Superior temporal gyrus (tissue), 1 donor: ENCODE measurements around the gene KREMEN1.
"Not testable (repeated sequence)": the region's sequence is repeated elsewhere in the genome, so short reads cannot be mapped to it uniquely, and the experiment has no call there.

Experiments used
- DNase-seq: peaks from one replicate; pipeline ENCODE4 v3.0.0-alpha.2; 2016; ENCODE audit errors: extremely low spot score

KREMEN1 gene

GRCh38 chr22:29078036-29078868 lies 5.4 kb downstream of the KREMEN1 start:
- no peak for DNase-seq

DNA sequence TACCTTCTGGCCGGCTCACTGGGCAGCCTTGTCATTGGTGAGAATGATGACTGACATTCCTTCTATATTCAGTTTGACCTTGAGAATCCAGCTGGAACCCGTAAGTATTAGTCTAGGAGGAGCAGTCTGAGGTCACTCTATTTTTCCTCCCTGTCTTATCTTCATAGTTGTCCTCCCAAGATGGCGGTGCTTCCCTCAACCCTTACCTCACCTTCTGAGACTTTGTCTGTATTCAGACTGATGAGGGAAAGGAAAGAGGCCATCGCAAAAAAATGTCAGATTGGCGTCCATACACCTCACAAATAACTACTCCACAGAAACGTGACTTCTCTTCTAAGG lies 6.0 kb downstream of the KREMEN1 start:
- no peak for DNase-seq

- DNase-seq: no peak
These were observed 6.5 kb downstream of the KREMEN1 start for GRCh38 chr22:29079218-29079901.

GRCh38 chr22:29080106-29080975 lies 7.5 kb downstream of the KREMEN1 start:
- DNase-seq: no peak

DNA sequence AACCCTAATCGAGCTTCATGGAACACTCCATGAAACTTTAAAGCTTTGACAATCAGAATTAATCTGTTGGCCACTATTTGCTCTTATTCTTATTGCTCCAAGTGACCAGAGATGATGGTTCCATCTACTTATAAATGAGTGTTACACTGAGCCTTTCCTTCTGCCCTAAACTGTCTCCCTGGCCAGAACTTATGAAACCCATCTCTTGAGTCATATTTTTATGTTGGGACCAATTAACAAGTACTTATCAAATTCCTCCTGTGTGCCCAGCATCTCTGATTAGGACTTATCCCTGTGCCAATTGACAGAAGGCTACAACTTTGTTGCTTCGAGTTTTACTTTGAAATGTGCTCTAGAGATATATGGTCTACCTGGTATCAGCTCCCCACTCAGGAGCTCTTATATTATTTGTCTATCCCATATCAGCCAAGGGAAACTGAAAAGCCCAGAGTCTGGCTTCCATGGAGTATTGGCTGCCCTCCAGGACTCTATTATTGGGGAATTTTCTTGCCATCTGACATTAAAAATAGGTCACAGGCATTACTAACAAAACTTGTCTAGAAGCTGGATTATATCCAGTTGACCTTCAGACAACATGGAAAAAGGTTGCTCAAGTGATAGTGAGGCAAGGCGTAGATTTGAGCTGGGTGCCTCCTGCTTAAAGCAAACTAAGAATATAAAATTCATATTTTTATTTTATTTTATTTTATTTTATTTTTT lies 8.8 kb downstream of the KREMEN1 start:
- no peak for DNase-seq

DNA sequence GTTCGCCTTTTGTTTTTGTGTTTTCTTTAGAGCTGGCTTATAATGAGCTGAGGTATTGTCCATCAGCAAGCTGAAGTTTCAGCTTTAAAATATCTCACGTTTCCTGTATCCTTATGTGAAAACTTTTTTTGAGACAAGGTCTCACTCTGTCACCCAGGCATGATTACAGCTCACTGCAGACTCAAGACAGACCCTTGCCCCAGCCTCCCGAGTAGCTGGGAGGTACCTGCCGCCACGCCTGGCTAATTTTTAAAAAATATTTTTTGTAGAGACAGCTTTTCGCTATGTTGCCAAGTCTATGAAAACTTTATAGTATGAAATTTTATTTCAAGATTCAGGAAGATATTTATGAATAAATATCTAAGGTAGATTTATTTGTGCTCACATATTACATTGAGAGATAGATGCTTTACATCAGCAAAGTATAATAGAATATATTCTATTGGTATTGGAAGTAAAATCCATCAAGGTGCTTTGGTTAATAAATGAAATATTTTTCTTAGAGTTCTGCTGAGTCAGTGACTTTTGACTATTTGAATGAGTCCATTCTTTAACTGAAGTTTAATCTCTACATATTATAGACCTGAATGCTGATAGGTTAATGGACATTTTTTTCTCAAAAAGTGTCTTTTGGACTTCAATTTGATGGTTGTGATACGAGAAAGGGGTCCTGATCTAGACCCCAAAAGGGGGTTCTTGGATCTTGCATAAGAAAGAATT lies 10.2 kb downstream of the KREMEN1 start:
- DNase-seq: no peak

GRCh38 chr22:29083576-29083932 lies 10.7 kb downstream of the KREMEN1 start:
- DNase-seq: not testable (repeated sequence)

- DNase-seq: no peak
These were observed 11.2 kb downstream of the KREMEN1 start for GRCh38 chr22:29083933-29084591.

DNA sequence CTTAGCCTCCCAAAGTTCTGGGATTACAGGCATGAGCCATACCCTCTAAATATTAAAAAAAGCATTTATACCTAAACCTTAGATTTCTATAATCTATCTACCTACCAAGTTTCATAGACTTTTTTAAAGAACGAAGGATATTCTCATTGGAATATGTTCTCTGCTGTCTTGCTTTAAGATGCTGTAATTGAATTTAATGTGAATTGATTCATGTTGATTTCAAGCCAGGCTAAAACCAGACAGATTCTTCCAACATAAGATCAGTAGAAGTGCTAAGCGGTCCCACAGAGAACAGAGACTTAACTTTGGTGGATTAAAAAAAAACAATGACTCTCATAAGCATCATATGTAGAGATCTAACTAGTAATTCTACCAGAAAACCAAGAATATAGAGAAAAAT lies 14.2 kb downstream of the KREMEN1 start:
- no peak for DNase-seq

DNA sequence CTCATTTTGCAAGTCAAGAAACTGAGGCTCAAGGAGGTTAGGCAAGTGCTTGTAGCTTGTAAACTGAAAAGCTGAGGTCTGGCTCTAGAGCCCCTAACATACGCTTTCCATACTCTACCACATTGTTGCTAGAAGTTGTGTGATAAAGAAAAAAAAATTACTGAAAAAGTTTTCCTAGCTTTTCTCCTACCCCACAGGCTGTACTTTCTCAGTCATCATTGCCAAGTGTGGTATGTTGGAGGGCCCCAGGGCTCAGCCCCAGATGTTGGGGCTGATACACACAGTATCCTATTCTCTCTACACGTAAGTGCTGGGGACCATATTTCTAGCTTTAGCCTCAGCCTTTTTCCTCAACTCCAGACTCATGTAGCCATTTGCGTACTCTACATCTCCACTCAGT lies 16.0 kb downstream of the KREMEN1 start:
- no peak for DNase-seq

DNA sequence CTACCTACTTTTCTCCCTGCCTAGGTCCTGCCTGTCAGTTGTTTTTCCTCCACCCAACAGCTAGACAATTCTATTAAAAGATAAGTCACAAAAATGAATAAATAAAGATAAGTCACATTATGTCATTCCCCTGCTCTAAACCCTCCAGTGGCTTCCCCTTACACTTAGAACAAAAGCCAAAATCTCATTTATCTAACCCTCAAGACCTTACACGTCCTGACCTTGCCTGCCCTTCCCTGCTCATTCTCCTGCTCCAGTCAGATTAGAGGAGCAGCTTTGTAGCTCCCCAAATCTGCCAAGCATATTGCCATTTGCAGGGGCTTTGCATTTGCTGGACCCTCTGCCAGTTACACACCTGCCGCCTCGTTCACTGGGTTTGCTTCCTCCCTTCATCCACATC lies 16.7 kb downstream of the KREMEN1 start:
- DNase-seq: no peak

GRCh38 chr22:29090039-29090438 lies 17.2 kb downstream of the KREMEN1 start:
- DNase-seq: no peak

GRCh38 chr22:29092243-29092642 lies 19.4 kb downstream of the KREMEN1 start:
- no peak for DNase-seq

- no peak for DNase-seq
These were observed 20.2 kb downstream of the KREMEN1 start for GRCh38 chr22:29093030-29093429.

DNA sequence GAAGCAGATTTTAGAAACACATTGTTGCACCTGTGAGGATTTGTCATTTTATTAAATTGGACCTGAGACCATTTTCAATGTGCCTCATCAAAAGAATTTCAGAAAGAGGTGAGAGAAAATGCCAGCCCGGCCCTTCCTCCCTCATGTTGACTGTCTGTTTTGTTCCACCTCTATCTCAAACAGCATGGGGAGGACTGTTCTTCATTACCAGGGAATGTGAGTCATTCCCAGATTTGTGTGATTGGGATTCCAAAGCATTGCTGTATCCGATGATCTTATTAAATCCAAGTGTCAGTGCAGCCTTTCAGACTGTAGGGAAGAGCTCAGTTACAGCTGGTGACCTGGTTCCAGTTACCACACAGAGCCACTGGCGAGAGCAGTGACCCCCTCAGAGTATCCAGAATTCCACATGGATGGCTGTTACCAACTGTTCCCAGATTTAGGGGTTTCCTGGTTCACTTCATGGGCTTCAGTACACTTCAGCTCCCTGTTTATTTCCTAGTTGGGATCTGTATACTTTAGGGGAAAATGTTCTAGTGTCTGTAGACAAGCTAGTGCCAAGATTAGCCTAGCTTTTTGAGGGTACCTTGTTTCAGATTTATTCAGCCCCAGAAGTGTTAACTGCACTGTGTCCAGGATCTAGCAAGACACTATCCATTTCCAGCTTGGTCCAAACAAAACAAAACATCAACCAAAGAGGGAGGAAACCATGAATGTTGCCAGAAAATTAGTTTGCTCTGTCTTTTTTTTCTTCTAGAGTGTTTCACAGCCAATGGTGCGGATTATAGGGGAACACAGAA lies 20.9 kb downstream of the KREMEN1 start:
- DNase-seq: no peak

- no peak for DNase-seq
These were observed 22.6 kb downstream of the KREMEN1 start for GRCh38 chr22:29095459-29095858.

GRCh38 chr22:29096736-29097669 lies 24.2 kb downstream of the KREMEN1 start:
- peak; percentile 73 for DNase-seq

DNA sequence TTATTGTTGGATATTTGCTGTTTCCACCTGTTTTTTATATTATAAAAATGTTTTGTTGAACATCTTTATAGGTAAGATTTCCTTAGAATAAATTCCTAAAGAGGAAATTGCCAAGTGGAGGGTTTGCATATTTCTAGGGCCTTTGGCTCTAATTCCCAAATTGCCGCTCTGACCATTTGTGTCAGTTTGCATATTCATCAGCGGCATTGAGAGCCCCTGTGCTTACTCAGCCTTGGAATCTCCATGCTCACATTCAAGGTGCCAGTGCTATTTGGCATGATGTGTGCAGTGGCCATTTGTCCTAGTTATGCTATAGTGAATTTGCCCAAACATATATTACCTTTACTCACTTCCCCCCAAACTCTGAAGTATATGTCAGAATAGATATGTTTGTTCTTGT lies 25.5 kb downstream of the KREMEN1 start:
- no peak for DNase-seq

GRCh38 chr22:29102300-29102699 lies 29.5 kb downstream of the KREMEN1 start:
- DNase-seq: no peak
